Common myeloid progenitor, CD34-positive (primary cell): ENCODE results near the gene RARB.

Experiments
- CTCF ChIA-PET: fragments of 350-600 bp; sonication (Branson Sonifier 250); formaldehyde crosslinking; loops from one replicate; lab custom pipeline; 2021; ENCODE audit warnings: antibody characterized with exemption; lab: Charles Lee
- POLR2A ChIA-PET: fragments of 350-600 bp; sonication (Branson Sonifier 250); formaldehyde crosslinking; loops from one replicate; lab custom pipeline; 2021; ENCODE audit warnings: antibody characterized with exemption; lab: Charles Lee
- DNase-seq, 3 donors: peaks; one replicate each; pipeline versions ENCODE4 v3.0.0 to v3.0.0-alpha.2; 2013
- H3K27ac ChIP-seq, 2 experiments: 1 replicate in 1 of 2; 2 replicates in 1 of 2; pipeline ENCODE4 v1.7.0; 2013; ENCODE audit warnings: inconsistent platforms in 2 of 2, low read length in 2 of 2, mild to moderate bottlenecking in 2 of 2, low read depth in 1 of 2, moderate library complexity in 1 of 2; ENCODE audit not compliant: severe bottlenecking in 2 of 2, insufficient read depth in 1 of 2, poor library complexity in 1 of 2
- H3K27me3 ChIP-seq, 5 experiments: replicated peaks in 2 of 5; 1 replicate in 3 of 5; 2 replicates in 2 of 5; pipeline versions ENCODE4 v1.6.1 to v1.7.0; 2013; ENCODE audit warnings: low read length in 4 of 5, mild to moderate bottlenecking in 2 of 5, moderate library complexity in 2 of 5, inconsistent platforms in 1 of 5; ENCODE audit not compliant: insufficient read depth in 5 of 5, control insufficient read depth in 4 of 5
- H3K36me3 ChIP-seq, 4 experiments: 1 replicate in 2 of 4; 2 replicates in 2 of 4; pipeline versions ENCODE4 v1.6.1 to v1.7.0; 2013; ENCODE audit warnings: low read length in 3 of 4, control low read depth in 1 of 4, mild to moderate bottlenecking in 1 of 4; ENCODE audit not compliant: control insufficient read depth in 4 of 4, insufficient read depth in 4 of 4
- H3K4me1 ChIP-seq, 4 experiments: 1 replicate in 3 of 4; 2 replicates in 1 of 4; pipeline versions ENCODE4 v1.6.1 to v1.7.1; 2013; ENCODE audit warnings: low read length in 3 of 4, mild to moderate bottlenecking in 3 of 4, control low read depth in 1 of 4, inconsistent platforms in 1 of 4, moderate library complexity in 1 of 4; ENCODE audit not compliant: control insufficient read depth in 4 of 4, insufficient read depth in 4 of 4; ENCODE audit errors: control extremely low read depth in 1 of 4
- H3K4me3 ChIP-seq, 7 experiments: 1 replicate in 4 of 7; 2 replicates in 3 of 7; pipeline versions ENCODE4 v1.5.1 to v1.7.0; 2013; ENCODE audit warnings: mild to moderate bottlenecking in 7 of 7, low read length in 6 of 7, moderate library complexity in 6 of 7, inconsistent platforms in 2 of 7, low read depth in 2 of 7, control low read depth in 1 of 7; ENCODE audit not compliant: insufficient read depth in 4 of 7, control insufficient read depth in 1 of 7; ENCODE audit errors: extremely low read depth in 1 of 7
- H3K9me3 ChIP-seq, 5 experiments: 1 replicate in 4 of 5; 2 replicates in 1 of 5; pipeline versions ENCODE4 v1.6.1 to v1.7.1; 2013; ENCODE audit warnings: low read length in 4 of 5, mild to moderate bottlenecking in 2 of 5, inconsistent platforms in 1 of 5, low read depth in 1 of 5, moderate library complexity in 1 of 5; ENCODE audit not compliant: control insufficient read depth in 4 of 5, insufficient read depth in 2 of 5; ENCODE audit errors: control extremely low read depth in 1 of 5
- WGBS: methylation state at CpG from one replicate; pipeline ENCODE4 v1.1.5; 2013; ENCODE audit not compliant: insufficient coverage; 5-methylcytosine and 5-hydroxymethylcytosine counted together

Gene RARB

DNA sequence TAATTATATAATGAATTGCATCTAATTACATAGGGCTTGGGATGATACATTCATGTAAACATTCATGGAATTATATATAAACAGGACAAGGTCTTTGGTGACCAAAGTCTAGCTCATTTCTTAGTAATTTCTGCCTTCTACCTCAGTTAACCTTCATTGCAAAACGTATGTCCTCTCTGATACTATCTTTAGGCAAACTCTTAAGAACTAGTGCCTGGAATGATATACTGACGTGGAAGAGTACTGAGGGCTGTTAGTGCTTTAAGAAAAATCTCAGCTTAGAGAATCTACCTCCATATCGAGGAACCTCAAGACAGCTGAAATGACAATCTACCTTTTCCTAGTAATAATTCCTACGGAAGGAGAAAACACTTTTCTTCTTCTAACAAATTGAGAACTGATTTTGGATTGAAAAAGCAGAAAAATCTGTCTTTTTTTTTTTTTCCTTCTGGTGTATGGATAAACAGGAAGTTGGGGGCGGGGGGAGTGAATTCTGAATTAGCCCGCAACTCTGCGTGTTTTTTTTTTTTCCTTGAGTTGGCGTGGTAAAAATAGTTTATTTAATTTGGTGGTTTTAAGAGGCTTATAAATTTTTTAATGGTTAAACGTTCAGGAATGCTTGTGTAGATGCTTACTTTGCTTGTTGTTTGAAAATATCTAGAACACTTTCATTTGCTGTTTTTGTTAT is 43.2 kb downstream of the RARB start:
- Histone ChIP-seq H3K27me3 (no peaks in the 10 kb centered on the region), H3K4me3 (no peak overlapping the region), H3K27ac (no peak overlapping the region), H3K9me3 (no peaks in the 10 kb centered on the region), H3K36me3 (no peaks in the 10 kb centered on the region), H3K4me1 (peaks cover 3 to 5% (median 4%) of the 10 kb centered on the region in 4 experiments)
- no CpG with 5 or more reads among the region's 9 CpGs for WGBS
- ChIA-PET POLR2A (interaction anchor here (0.6 kb wide), 1 partner anchor 81 kb away, joined by 3 read pairs; no protein-coding TSS in a partner anchor), CTCF (interaction anchor here (1.7 kb wide), 2 partner anchors 10 to 122 kb away, joined by 3 read pairs; no protein-coding TSS in a partner anchor)
- DNase-seq = peak; percentile 9 to 45 (median 42)

GRCh38 chr3:25472153-25472552 is 44.1 kb downstream of the RARB start:
- H3K4me3 ChIP-seq = no peak overlapping the region
- CTCF ChIA-PET = interaction anchor here (1.7 kb wide), 2 partner anchors 9 to 121 kb away, joined by 3 read pairs; no protein-coding TSS in a partner anchor
- POLR2A ChIA-PET = interaction anchor here (0.6 kb wide), 1 partner anchor 10 kb away, joined by 3 read pairs; no protein-coding TSS in a partner anchor
- WGBS = 100% methylated on average over 4 of the region's 5 CpGs
- no peaks in the 10 kb centered on the region for H3K27me3 ChIP-seq
- no peaks in the 10 kb centered on the region for H3K9me3 ChIP-seq
- H3K4me1 ChIP-seq = peaks cover 3 to 5% (median 4%) of the 10 kb centered on the region in 4 experiments
- no peak overlapping the region for H3K27ac ChIP-seq
- DNase-seq = no peak
- H3K36me3 ChIP-seq = no peaks in the 10 kb centered on the region

DNA sequence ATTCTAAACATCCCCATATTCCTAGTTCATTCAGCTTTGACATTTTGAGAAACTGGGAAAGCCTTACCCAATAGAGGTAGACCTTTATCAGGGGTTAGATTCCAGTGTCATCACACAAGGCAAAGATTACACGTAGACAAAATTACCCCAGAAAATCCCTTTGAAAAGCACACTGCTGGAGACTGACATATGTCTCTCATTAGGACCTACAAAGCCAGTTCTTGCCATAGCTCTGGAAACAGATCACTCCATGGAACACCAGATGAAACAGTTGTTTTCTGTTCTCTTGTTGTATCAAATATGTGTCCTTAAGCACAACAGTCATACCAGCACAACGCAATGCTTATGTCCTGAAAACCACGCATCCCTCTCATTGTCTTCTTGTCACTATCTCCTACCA is 44.7 kb downstream of the RARB start:
- DNase-seq = no peak
- peaks cover 3 to 5% (median 4%) of the 10 kb centered on the region in 4 experiments for H3K4me1 ChIP-seq
- WGBS = no CpG with 5 or more reads among the region's 3 CpGs

GRCh38 chr3:25473246-25473645 is 45.2 kb downstream of the RARB start:
- H3K27me3 ChIP-seq = no peaks in the 10 kb centered on the region
- no peaks in the 10 kb centered on the region for H3K9me3 ChIP-seq
- peaks cover 3 to 5% (median 4%) of the 10 kb centered on the region in 4 experiments for H3K4me1 ChIP-seq
- ChIA-PET CTCF (no interaction called here), POLR2A (no interaction called here)
- no peak overlapping the region for H3K27ac ChIP-seq
- H3K36me3 ChIP-seq = no peaks in the 10 kb centered on the region
- H3K4me3 ChIP-seq = no peak overlapping the region
- WGBS = 100% methylated on average over 2 of the region's 2 CpGs
- DNase-seq = no peak

More for the DNA sequence above, 44.7 kb downstream of the RARB start:
- POLR2A ChIA-PET = no interaction called here
- H3K9me3 ChIP-seq = no peaks in the 10 kb centered on the region
- no peaks in the 10 kb centered on the region for H3K36me3 ChIP-seq
- H3K27ac ChIP-seq = no peak overlapping the region
- no peaks in the 10 kb centered on the region for H3K27me3 ChIP-seq
- CTCF ChIA-PET = no interaction called here
- H3K4me3 ChIP-seq = no peak overlapping the region

DNA sequence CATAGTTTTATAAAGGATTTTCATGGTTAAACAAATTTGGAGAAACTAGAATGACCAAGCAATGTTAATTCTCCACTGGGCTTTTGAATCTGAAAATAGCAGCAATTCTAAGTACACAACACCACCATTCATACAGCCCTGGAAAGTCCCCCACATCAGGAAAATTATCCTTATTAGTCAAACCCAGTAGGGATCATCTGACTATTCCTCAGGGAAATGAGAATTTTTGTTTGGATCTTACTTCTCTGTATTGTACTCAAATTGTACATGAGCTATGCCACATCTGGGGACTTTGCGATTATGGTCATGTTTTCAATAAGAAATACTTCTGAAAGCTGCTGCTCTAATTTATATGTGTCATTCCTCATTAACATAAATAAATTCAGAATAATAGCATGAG is 46.0 kb downstream of the RARB start:
- Histone ChIP-seq H3K9me3 (no peaks in the 10 kb centered on the region), H3K27me3 (no peaks in the 10 kb centered on the region), H3K36me3 (no peaks in the 10 kb centered on the region), H3K27ac (no peak overlapping the region), H3K4me1 (peaks cover 3 to 5% (median 4%) of the 10 kb centered on the region in 4 experiments), H3K4me3 (no peak overlapping the region)
- POLR2A ChIA-PET = no interaction called here
- CTCF ChIA-PET = interaction anchor here (1.6 kb wide), 1 partner anchor 14 kb away, joined by 4 read pairs; no protein-coding TSS in a partner anchor
- WGBS = no CpG with 5 or more reads among the region's 1 CpG
- no peak for DNase-seq

DNA sequence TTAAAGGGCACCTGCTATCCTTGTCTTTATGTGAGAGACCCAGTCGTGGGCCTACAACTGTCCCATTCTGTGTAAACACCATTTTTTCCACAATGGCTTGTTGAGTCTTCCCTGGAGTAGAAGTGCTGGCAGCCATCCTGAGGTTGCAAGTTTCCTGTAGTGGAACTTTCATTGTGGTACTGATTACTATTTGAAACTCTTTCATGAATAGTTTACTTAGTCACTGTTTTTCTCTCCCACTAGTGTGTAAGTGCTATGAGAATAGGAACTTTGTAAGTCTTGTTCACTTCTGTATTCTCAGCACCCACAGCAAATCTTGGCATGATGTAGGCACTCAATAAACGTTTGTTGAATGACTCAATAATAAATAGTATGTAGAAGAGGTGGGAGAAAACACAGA is 48.6 kb downstream of the RARB start:
- H3K9me3 ChIP-seq = no peaks in the 10 kb centered on the region
- no peak overlapping the region for H3K27ac ChIP-seq
- ChIA-PET POLR2A (no interaction called here), CTCF (no interaction called here)
- no peak for DNase-seq
- no peaks in the 10 kb centered on the region for H3K36me3 ChIP-seq
- 100% methylated on average over 1 of the region's 2 CpGs for WGBS
- peaks cover 0 to 2% (median 1%) of the 10 kb centered on the region in 4 experiments for H3K4me1 ChIP-seq
- H3K4me3 ChIP-seq = no peak overlapping the region
- H3K27me3 ChIP-seq = no peaks in the 10 kb centered on the region

DNA sequence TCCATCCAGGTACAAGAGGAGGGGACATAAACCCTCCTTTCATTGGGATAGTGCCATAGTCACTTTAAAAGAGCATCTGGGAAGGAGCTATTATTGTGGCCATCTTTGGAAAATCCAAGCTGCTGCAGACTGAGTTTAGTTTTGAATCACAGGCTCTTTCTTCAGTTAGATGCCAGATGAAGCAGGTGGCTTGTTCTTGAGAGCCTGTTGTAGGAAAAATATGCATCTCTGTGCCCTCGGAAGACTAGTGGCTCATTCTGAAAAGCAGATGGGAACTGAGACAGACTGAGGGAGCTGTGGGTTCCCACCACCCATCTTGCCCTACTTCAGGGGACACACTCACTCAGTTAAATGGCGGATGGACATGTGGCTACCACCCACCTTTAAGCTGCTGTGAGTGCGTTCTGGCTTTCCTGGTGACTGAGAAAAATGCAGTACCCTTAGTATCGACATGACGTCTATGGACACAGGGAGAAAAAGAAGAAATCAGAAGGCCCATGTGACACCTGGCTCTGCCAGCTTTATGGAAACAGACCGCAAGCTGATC is 50.2 kb downstream of the RARB start:
- H3K27me3 ChIP-seq = no peaks in the 10 kb centered on the region
- H3K9me3 ChIP-seq = no peaks in the 10 kb centered on the region
- CTCF ChIA-PET = no interaction called here
- no peaks in the 10 kb centered on the region for H3K36me3 ChIP-seq
- POLR2A ChIA-PET = no interaction called here
- no peak for DNase-seq
- no peak overlapping the region for H3K27ac ChIP-seq
- H3K4me3 ChIP-seq = no peak overlapping the region
- H3K4me1 ChIP-seq = no peaks in the 10 kb centered on the region
- 68% methylated on average over 4 of the region's 6 CpGs for WGBS
